Loucy (cell line): ENCODE measurements around the gene MNT.

Experiments
- CTCF ChIP-seq: fragments of 200-600 bp; sonication (generic); conservative IDR thresholded peaks from 2 replicates; pipeline ENCODE4 v1.5.1; 2014; ENCODE audit warnings: mild to moderate bottlenecking, antibody characterized with exemption, low read length
- EZH2phosphoT487 ChIP-seq: fragments of 200-600 bp; IDR thresholded peaks from 2 replicates; pipeline ENCODE4 v1.6.1; 2018; ENCODE audit warnings: antibody characterized with exemption, mild to moderate bottlenecking, moderate library complexity, borderline replicate concordance

GRCh38 chr17:2373179-2373578 lies 27.7 kb downstream of the MNT start:
- TF ChIP-seq CTCF (no peak), EZH2phosphoT487 (no peak)
